Inflammatory macrophage treated with lipopolysaccharide for 1 hour (primary cell): ENCODE results near the gene GRIN2A.
A peak's percentile ranks its signal among the peaks of the same experiment; 100 is the strongest.

ENCODE experiments used
- DNase-seq, 2 donors: peaks; one replicate each; pipeline ENCODE4 v3.0.0-alpha.2; 2020 to 2022

GRIN2A gene

DNA sequence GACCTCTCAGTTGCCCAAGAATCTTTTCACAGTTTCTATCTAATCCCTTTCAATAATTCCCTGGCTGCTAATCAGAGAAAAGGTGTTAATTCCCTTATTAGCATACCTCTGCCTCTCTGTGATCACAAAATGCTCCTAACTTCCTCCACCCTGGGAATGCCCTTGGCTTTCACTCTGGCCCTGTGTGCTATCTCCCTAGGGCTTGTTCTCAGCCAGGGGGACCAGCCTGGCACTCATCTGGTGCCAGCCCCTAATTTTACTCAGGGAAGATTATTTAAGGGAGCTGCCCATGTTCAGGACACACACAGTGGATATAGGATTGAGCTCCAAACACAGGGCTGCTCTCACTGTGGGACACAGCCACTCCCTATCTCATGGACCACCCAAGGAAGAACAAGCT lies 225.2 kb downstream of the GRIN2A start:
- DNase-seq = no peak

DNA sequence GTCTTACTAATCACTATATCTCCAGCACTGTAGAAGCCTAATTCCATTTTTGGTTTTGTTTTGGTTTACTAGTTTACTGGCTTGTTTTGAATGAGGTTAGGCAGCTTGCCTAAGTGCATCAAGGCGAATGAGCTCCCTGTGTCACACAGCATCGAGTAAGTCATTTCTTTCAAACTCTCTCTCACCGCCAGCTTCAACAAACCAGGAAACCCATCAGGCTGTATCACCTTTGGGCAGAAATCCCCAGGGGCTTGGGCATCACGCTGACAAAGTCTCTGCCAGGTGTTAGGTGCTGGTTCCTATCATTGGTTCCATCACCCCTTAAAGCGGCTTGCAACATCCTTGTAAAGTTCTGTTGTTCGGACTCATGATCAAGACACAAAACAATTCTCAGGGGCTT lies 226.6 kb downstream of the GRIN2A start:
- DNase-seq = no peak

- DNase-seq = no peak
These were observed 228.2 kb downstream of the GRIN2A start for GRCh38 chr16:9953908-9954570.

DNA sequence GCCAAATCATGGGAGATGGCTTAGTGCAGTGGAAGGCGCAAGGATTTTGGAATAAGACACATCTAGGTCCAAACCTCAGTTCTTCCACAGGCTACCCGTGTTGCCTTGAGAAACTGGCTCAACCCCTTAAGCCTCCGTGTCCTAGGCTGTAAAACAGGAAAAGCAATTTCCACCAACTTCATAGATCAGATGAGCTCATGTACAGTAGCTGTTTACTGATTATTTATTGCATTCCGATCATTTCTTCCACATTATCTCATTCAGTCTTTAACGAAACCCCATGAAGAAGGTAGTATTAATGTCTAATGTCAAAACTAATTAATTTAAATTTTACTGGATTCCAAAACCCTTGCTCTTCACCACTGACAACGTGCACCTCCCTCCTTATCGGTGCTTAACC lies 231.6 kb downstream of the GRIN2A start:
- DNase-seq = no peak

DNA sequence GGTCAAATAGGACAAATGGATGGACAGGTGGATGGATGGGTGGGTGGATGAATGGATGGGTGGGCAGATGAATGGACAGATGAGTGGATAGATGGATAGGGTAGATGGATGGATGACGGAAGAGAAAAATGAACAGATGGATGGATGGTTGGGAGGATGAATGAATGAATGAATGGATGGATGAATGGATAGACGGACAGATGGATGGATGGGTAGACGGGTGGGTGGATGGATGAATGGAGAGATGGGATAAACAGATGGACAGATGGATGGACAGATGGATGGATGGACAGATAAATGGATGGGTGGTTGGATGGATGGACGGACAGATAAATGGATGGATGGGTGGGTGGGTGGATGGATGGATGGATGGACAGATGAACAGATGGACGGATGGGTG lies 232.8 kb downstream of the GRIN2A start:
- no peak for DNase-seq

DNA sequence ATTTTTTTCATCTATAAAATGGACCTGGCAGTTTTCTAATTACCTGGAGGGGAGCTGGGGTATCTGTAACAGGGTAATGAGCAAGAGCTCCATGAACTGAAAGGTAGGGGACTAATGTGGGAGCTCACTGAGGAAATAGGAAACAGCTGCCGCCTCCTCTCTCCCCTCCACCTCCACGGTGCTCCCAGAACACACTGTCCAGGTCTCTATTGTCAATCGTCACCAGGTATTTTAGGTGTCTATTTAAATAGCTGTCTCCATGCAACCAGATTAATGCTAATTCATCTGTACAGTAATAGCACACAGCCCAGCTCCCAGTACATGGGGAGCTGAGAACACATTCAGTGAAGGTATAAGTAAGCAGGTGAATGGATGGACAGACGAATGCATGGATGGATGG lies 233.3 kb downstream of the GRIN2A start:
- no peak for DNase-seq

DNA sequence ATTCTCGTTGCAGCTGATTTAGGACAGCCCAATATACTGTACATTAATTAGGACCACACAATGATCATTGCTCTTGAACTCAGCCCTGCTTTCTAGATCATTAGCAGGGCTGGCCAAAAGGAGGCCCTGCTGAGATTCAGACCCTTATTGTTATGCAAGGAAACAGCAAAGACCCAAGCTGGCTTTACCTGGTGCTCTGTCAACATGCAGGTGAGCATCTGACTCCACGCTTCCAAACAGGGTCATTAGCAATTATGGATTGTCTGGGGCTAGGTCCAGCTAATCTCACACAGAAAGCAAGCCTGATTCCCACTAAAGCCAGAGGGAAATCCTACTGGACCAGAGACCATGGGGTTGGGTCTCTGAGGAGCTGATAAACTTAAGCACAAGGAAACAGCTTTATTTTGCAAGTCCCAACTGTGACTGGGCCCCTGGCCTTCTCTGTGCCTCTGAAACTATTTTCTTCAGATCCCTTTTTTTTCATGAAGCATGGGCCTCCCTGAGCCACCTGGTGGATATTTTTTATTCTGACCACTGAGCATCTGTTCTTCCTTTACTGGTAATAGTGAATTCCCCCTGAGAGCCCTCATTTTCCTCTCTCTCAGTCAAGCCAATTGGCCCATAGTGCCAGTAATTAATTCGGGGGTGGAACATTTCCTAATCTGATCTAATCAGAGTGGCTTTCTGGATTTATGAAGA lies 236.1 kb downstream of the GRIN2A start:
- no peak for DNase-seq

DNA sequence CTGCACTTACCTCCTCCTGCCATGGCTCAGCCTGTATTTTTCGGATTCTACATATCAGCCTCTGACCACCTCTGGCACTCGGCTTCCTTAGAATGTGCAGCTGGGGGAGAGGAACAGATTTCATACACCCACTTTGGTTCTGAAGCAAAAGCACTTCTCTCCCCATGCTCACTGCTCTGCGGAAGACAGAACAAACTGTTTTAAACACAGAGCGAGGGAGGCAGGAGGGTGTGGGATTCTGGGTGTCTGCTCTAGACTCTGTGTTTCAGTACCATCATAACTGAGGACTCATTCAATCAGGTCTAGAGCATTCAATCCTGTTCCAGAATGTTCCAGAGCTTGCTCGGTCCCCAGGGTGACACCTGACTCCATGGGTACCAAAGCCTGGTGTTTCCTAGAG lies 239.1 kb downstream of the GRIN2A start:
- DNase-seq = no peak

DNA sequence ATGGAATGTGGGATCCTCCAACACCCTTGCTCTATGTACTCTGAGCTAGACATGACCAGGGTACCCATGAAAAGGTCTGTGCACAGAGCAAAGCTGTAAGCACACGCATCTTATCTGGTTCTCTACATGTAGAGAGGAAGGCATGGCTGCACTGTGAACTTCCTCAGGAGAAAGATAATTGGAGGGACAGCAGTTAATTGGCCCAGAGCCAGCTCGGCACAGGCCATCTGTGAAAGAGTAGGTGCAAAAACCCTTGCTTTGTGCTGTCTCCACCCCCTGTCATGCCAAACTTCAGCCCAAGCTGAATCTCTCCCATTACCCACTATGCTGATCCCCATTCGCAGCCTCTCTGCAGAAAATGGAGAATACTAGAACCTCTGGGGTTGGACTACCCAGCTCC lies 241.0 kb downstream of the GRIN2A start:
- DNase-seq = no peak

DNA sequence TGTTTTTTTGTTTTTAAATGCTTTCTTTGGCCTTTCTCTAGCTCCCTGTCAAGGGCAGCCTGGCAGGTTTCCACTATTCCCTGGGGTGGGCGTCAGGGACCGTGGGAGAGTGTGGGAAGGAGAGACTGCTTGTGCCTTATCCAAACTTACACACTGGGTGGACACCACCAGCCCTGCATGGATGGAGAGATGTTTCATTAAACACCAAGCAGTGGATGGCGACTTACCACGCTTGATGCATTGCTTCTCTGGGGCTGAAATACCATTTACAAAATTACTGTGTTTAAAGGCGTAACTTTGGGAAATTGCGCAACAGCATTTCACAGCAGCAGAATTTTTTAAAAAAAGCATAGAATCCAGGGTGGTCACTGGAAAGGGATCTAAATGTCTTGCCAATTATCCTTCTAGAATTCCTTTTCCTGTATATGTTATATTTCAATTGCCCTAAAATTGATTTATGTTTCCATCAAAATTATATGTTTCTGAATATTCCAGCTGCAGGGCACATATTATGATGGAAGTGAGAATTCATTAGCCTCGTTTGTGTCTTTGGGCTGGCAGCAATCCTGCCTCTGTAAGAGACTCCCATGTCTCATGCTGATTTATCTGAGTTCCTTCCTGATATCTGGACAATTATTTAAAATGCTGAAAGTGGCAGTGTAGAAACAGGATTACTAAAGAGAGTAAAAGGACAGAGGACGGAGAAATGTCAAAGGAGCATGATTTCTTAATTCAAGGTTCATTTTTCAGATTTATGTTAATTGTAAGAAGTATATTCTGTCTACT lies 247.3 kb downstream of the GRIN2A start:
- no peak for DNase-seq

DNA sequence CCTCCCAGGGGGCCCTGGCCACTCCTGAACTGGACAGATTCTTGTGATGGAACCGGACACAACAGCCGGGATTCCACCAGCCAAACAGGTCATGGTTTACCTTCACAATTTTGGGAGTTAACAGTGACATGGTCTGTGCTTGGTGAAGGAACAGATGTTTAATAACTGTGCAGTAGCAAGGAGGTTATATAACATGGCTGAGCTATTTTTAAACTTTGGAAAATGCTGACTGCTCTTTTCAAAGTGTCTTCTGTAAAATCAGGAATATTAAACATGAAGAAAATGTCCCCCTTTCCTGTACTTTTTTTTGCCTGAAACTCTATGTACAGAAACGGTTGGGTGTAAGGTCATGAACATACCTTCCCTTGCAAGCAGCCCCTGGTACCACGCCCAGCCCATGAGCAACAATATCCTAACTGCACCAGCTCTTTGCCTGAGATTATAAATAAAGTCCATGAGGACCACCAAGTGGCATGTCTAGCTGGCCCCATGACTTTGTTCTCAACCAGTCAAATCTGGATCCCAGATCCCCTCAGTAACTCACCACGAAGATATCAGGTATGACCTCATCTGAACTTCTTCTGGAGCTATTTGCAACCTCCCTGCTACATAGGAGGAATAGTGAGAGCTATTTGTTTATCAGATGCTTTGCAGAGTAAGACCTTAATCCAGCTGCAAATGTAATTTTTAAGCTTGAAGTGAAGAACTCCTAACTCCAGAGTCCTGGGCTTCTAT lies 249.1 kb downstream of the GRIN2A start:
- no peak for DNase-seq

GRCh38 chr16:9932000-9932399 lies 250.2 kb downstream of the GRIN2A start:
- DNase-seq = no peak

DNA sequence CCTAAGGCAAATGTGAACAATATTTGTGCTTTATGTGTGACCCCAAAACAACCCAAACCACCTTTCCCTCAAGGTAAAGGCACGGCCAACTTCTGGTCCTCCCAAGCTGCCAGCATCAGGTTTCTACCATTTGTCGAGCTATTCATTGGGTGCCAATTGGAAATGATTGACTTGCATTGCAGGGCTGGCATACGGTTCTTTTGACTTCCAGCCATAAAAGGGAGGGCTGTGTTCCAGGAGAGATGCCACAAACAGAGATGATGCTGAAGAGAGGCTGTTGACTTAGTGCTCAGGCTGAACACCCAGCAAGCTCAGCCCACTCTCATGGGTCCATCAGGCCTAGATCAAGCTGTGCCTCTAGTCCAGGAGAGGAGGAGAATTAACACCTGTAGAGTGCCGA lies 252.4 kb downstream of the GRIN2A start:
- DNase-seq = no peak

DNA sequence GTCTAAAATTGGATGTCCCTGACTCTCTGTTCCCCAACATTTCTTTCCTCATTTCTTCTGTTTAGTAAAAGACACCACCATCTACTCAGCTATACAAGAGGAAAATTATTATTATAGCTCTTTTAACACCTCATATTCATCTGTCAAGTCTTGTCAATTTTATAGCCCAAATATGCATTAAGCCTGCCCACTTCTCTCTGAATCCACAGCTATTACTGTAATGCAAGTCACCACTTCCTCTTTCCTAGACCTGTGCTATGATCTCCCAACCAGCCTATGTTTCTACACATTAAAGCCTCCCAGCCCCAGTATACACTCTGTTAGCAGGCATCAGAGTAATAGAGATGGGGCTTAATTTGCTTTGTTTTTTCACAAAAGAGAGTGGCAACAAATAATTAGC lies 252.9 kb downstream of the GRIN2A start:
- no peak for DNase-seq

DNA sequence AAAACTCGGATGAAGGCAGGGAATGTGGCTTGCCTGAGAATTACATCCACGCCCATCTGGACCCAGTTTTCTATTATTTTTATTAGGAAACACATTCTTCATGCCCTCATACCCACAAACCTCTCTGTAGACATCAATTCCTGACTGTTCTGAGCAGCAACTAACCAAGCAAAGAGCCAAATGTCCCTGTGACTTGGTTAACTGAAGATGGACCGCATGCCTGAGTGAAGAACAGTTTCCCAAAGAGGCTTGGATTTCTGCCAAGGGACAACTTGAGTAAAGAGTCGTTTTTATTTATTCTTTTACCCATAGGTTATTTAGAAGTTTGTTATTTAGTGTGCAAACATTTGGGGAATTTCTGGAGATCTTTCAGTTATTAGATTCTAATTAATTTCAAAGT lies 259.8 kb downstream of the GRIN2A start:
- no peak for DNase-seq

DNA sequence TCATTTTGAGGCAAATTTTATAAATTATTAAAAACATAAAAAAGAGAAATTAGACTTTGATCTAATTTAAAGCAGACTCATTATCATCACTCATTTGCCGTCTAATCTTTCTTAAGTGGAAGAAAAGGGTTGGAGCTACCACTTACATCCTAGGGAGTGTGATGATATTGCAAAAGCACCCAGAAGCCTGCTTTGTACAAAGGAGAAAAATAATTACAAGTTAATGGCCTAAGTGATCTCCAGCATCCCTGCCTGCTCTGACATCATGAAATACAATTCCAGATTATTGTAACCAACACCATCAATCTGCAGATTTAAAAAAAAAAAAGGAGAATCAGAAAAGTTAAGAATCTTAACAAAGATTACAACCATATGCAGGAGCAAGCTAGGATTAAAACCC lies 260.2 kb downstream of the GRIN2A start:
- no peak for DNase-seq

GRCh38 chr16:9919460-9919859 lies 262.8 kb downstream of the GRIN2A start:
- no peak for DNase-seq

GRCh38 chr16:9917691-9918090 lies 264.5 kb downstream of the GRIN2A start:
- no peak for DNase-seq

DNA sequence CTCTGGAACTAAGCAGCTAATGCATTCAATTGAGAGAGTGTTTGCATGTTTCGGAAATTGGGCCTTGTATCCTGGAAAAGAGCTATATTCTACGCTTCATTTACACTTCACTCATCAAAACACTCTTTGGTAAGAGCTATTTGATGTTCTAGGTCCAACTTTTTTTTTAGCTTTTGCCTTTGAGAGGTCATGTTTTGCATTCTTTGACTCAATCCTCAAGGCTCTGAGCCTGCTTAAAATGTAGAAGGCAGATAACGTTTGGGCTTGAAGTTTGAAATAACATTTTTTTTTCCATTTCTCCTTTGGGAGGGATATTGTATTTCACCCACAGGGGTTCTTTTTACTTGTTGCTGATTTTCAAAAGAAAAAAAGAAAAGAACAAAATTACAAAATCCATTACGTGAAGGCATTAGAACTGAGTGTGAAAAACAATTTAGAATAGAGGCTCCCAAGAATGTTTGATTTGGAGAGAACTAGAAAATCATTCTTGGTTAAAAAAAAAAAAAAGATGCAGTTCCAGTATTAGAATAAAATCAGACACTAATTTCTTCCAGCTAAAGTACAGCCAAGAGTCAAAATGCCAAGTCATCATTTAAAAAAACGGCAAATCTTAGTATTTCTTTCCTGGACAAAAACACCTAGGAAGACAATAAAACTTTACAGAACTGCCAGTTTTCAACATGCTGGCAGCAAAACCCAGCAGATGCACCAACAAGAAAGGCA lies 268.5 kb downstream of the GRIN2A start:
- no peak for DNase-seq

DNA sequence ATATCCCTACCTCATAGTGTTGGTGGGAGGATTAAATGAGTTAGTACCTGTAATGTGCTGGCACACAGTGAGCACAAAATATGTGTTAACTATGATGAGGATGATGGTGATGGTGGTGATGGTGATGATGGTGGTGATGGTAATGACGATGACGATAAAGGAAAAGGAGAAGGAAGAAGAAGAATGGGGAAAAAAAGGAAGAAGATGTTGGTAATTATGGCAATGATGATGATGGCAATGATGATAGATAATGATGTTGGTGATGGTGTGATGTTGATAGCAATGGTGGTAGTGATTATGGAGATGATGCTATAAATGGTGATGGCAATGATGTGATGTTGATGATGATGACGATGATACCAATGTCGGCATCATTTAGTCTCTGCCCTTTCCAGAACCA lies 270.2 kb downstream of the GRIN2A start:
- DNase-seq = no peak

GRCh38 chr16:9911231-9911630 lies 271.0 kb downstream of the GRIN2A start:
- no peak for DNase-seq

DNA sequence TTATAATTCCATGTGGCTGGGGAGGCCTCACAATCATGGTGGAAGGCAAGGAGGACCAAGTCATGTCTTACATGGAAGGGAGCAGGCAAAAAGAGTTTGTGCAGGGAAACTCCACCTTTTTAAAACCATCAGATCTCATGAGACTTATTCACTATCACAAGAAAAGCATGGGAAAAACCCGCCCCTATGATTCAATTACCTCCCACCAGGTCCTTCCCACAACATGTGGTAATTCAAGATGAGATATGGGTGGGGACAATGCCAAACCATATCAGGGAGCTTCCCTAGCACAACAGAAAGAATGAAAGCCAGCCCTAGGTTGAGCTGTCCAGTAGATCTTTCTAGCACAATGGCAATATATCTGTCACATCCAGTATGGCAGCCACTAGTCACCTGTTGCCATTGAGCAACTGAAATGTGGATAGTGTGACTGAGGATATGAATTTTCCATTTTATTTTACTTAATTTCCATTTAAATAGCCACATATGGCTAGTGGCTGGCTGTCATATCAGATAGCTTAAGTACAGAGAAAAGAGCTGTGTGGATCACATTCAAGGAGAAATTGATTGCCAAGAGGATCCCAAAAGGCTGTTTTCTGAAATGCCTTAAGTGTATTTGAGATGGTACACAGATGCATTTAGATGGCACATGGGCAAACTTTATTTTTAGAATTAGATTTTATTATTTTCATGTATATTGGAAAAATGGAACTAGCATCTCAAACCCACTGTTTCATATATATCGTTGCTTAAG lies 273.0 kb downstream of the GRIN2A start:
- DNase-seq = peak in 1 of 2 donors; percentile 11
